Mononuclear cell (primary cell): ENCODE measurements around the gene ZNF384. TPM values are rescaled to one million over a fixed set of nuclear protein-coding genes. Genes with fewer than 3 reads are reported as not detected.
"Not testable (repeated sequence)": the region's sequence is repeated elsewhere in the genome, so short reads cannot be mapped to it uniquely, and the experiment has no call there.

Experiments
- H3K27me3 ChIP-seq: 2 replicates; pipeline ENCODE4 v1.6.0; 2011; ENCODE audit warnings: low read length, control low read depth; ENCODE audit not compliant: insufficient read depth
- H3K4me1 ChIP-seq: 2 replicates; pipeline ENCODE4 v1.5.1; 2011; ENCODE audit warnings: mild to moderate bottlenecking, low read length, control low read depth; ENCODE audit not compliant: insufficient read depth
- H3K4me3 ChIP-seq: 2 replicates; pipeline ENCODE4 v1.5.1; 2011; ENCODE audit warnings: mild to moderate bottlenecking, low read length, moderate library complexity
- H3K9me3 ChIP-seq: 2 replicates; pipeline ENCODE4 v1.5.1; 2011; ENCODE audit warnings: low read depth, mild to moderate bottlenecking, control low read depth, low read length
- total RNA-seq: library from RNA; depleted of rRNA; stranded (reverse); fragments of >200 nt; gene quantifications from one replicate; pipeline ENCODE4 v1.2.3, GENCODE V29; 2012

Gene ZNF384
- 23.2 TPM for total RNA-seq

DNA sequence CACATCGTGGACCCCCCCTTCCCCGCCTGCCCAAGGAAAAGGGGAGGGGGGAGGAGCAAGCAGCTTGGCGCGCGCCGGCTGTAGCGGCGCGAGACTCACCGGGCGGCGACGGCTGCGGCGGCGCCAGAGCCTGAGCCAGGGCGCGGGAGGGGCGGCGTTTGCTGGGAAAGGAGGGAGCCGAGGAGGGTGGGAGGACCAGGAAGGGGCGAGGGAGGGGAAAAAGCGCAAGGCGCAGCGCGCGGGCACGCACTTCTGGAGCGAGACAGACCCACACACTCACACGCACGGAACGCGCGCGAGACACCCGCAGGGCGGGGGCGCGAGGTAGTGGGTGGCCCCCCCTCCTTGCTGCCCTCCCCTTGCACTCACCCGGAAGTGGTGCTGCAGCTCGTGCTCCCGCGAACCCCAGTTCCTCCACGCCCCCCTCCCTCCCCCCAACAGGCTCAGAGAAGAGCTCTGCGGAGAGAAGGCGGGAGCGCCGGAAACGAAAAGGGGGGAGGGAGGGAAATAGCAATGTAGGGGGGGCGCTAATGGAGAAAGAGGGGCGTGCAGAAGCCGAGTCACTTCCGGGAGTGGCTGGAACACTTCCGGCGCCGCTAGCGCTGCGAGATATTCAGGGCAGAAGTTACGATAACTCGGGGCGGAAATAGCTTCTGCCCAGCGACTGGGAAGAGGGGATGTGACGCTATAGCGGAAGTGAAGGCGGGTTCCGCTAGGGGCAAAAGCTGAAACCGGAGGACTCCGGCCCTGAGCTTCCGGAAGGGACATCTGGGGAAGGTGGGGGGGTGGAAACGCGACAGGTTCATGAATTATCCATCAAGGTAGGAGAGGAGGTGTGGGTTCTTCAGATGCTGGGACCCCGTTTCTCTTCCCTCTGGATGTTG is at the start of gene ZNF384:
Gene ZNF384 (minus strand): TSS at position 377 of the 884 bp plus-strand sequence. CDS start 9,855 bp downstream, outside the sequence.
- Histone ChIP-seq H3K27me3 (no peaks in the 10 kb centered on the region), H3K4me1 (peaks cover 46% of the 10 kb centered on the region), H3K4me3 (peak within 1 kb of the TSS; percentile 81), H3K9me3 (no peaks in the 10 kb centered on the region)

- Histone ChIP-seq H3K9me3 (no peaks in the 10 kb centered on the region), H3K4me3 (no peak overlapping the region), H3K27me3 (no peaks in the 10 kb centered on the region), H3K4me1 (no peaks in the 10 kb centered on the region)
Measured at GRCh38 chr12:6736754-6737153, 47.6 kb upstream of the ZNF384 start.

GRCh38 chr12:6735448-6736191 is 46.4 kb upstream of the ZNF384 start:
- H3K4me3 ChIP-seq, result no peak overlapping the region
- no peaks in the 10 kb centered on the region for H3K9me3 ChIP-seq
- no peaks in the 10 kb centered on the region for H3K4me1 ChIP-seq
- no peaks in the 10 kb centered on the region for H3K27me3 ChIP-seq

DNA sequence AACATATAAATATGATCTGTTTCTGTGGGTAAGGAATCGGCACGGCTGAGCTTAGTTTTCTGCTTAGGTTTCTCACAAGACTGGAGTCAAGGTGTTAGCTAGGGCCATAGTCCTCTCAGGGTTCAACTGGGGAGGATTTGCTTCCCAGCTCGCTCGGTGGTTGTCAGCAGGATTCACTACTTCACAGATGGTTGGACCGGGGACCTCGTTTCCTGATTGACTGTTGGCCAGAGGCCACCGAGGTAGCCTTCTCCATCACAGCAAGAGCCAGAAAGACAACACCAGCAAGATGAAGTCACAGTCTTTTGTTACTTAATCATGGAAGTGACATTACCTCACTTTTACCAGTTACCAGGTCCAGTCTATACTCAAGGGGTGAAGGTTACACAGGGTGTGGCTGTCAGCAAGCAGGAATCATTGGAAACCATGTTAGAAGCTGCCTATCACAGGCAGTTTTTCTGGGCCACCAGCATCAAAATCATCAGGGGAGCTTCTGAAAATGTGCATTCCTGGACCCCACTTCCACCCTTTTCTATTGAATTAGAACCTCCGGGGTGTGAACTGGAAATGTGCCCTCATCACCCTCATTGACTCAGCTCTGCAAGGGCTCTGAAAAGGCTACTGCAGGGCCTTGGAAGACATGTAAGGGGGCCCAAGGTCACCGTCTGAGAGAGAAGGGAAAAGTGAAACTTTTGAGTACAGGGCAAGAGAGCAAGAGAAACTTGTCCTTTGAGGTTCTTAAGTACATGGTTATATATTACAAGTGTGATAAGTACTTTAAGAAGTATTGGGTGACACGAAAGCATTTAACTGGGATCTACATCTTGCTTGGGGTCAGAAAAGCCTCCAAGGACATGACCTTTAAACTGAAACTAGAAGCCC is 45.6 kb upstream of the ZNF384 start:
- Histone ChIP-seq H3K27me3 (no peaks in the 10 kb centered on the region), H3K9me3 (no peaks in the 10 kb centered on the region), H3K4me3 (no peak overlapping the region), H3K4me1 (no peaks in the 10 kb centered on the region)

- Histone ChIP-seq H3K4me3 (no peak overlapping the region), H3K4me1 (peaks cover 5% of the 10 kb centered on the region), H3K9me3 (no peaks in the 10 kb centered on the region), H3K27me3 (no peaks in the 10 kb centered on the region)
Measured at GRCh38 chr12:6730169-6730568, 41.0 kb upstream of the ZNF384 start.

- no peak overlapping the region for H3K4me3 ChIP-seq
- no peaks in the 10 kb centered on the region for H3K27me3 ChIP-seq
- H3K9me3 ChIP-seq, result no peaks in the 10 kb centered on the region
- peaks cover 15% of the 10 kb centered on the region for H3K4me1 ChIP-seq
Measured at GRCh38 chr12:6729186-6729585, 40.0 kb upstream of the ZNF384 start.

DNA sequence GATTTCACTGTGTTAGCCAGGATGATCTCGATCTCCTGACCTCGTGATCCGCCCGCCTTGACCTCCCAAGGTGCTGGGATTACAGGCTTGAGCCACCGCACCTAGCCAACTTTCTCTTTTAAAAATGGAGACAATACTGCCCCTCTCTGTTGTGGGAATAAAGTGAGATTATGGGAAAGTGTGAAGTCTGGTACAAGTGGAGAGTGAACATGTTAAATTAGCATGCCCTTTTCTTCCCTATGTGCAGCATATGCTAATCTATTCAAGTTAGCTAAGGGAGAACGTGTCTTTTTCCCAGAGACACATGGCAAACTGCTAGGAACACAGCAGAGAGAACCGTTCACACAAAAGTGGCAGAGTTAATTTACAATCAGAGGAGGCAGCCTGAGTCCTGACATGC is 36.2 kb upstream of the ZNF384 start:
- H3K27me3 ChIP-seq, result no peaks in the 10 kb centered on the region
- H3K4me1 ChIP-seq, result peaks cover 15% of the 10 kb centered on the region
- no peaks in the 10 kb centered on the region for H3K9me3 ChIP-seq
- no peak overlapping the region for H3K4me3 ChIP-seq

GRCh38 chr12:6724409-6724797 is 35.2 kb upstream of the ZNF384 start:
- H3K4me1 ChIP-seq, result peaks cover 15% of the 10 kb centered on the region
- no peaks in the 10 kb centered on the region for H3K9me3 ChIP-seq
- H3K4me3 ChIP-seq, result peak overlapping the region; percentile 63
- H3K27me3 ChIP-seq, result no peaks in the 10 kb centered on the region

DNA sequence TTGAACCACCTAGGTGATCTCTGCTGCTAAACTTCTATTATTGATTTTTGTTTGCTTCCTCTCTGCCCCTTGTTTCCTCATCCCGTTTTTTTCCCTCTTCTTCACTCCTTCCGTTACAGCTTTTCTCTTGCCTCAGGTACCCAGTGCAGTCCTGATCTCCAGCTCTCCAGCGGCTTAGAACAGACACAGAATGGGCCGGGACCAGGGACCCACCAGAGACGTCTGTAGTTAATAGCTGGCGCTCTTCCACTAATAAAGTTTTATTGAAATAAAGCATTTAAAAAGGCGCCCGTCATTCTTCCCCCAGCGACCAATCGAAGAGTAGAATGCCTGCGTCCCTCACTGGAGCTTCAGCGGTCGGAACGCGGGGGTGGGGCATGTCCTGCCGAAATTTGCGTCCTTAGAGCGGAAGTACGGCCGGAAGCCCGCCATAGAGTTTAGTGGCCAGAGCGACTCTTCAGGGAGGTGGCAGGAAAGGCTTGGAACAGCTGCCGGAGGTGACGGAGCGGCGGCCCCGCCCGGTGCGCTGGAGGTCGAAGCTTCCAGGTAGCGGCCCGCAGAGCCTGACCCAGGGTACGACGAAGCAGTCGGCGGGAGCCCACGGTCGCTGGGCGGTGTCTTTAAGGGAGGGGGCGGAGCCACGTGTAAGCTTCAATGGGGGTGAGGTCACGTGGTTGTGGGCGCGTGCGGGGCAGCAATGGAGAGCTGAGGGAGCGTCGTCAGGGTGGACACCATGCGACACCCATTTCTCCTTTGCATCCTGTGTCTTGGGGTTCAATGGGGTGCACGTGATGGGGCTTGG is 34.6 kb upstream of the ZNF384 start, which contains the start of gene COPS7A:
Gene COPS7A (plus strand): TSS at position 440 of the 802 bp plus-strand sequence. CDS start 611 bp downstream, outside the sequence.
- H3K27me3 ChIP-seq, result no peaks in the 10 kb centered on the region
- H3K4me1 ChIP-seq, result peaks cover 15% of the 10 kb centered on the region
- no peaks in the 10 kb centered on the region for H3K9me3 ChIP-seq
- peak within 1 kb of the TSS; percentile 63 for H3K4me3 ChIP-seq

- Histone ChIP-seq H3K4me3 (no peak overlapping the region), H3K4me1 (peaks cover 15% of the 10 kb centered on the region), H3K27me3 (no peaks in the 10 kb centered on the region), H3K9me3 (no peaks in the 10 kb centered on the region)
Measured at GRCh38 chr12:6722863-6723262, 33.7 kb upstream of the ZNF384 start.

GRCh38 chr12:6716874-6717437 is 27.8 kb upstream of the ZNF384 start:
- H3K4me1 ChIP-seq, result no peaks in the 10 kb centered on the region
- H3K27me3 ChIP-seq, result no peaks in the 10 kb centered on the region
- H3K4me3 ChIP-seq, result no peak overlapping the region
- H3K9me3 ChIP-seq, result no peaks in the 10 kb centered on the region

- H3K4me1 ChIP-seq, H3K27me3 ChIP-seq, H3K9me3 ChIP-seq, H3K4me3 ChIP-seq: not testable (repeated sequence)
Measured at GRCh38 chr12:6716031-6716873, 27.1 kb upstream of the ZNF384 start.

- Histone ChIP-seq H3K9me3 (no peaks in the 10 kb centered on the region), H3K4me3 (no peak overlapping the region), H3K4me1 (no peaks in the 10 kb centered on the region), H3K27me3 (peaks cover 9% of the 10 kb centered on the region)
Measured at GRCh38 chr12:6708960-6709394, 19.8 kb upstream of the ZNF384 start.
